DMS53 treated with DMSO at 0.1 percent for 48 hours (cell line): ENCODE measurements around the gene CPE.
"Not testable (repeated sequence)": the region's sequence is repeated elsewhere in the genome, so short reads cannot be mapped to it uniquely, and the experiment has no call there.

Source experiments
- DNase-seq: peaks from one replicate; lab custom pipeline; 2025; ENCODE audit not compliant: unreplicated experiment; lab: John Stamatoyannopoulos, UW

CPE gene

GRCh38 chr4:165378745-165379677 lies at the start of gene CPE:
Gene CPE (plus strand): TSS chr4:165379008. CDS start chr4:165379222, 214 bp downstream.
- peak; percentile 61 for DNase-seq

GRCh38 chr4:165330071-165330470 lies 48.7 kb upstream of the CPE start:
- no peak for DNase-seq

GRCh38 chr4:165330666-165331065 lies 48.1 kb upstream of the CPE start:
- DNase-seq = no peak

GRCh38 chr4:165331359-165331758 lies 47.4 kb upstream of the CPE start:
- DNase-seq = no peak

GRCh38 chr4:165331823-165332222 lies 47.0 kb upstream of the CPE start:
- DNase-seq = no peak

GRCh38 chr4:165332502-165332901 lies 46.3 kb upstream of the CPE start:
- DNase-seq = no peak

GRCh38 chr4:165335163-165335703 lies 43.6 kb upstream of the CPE start:
- DNase-seq = no peak

- no peak for DNase-seq
These were observed 42.1 kb upstream of the CPE start for GRCh38 chr4:165336743-165337142.

GRCh38 chr4:165342340-165342739 lies 36.5 kb upstream of the CPE start:
- DNase-seq = not testable (repeated sequence)

GRCh38 chr4:165343353-165344191 lies 35.2 kb upstream of the CPE start:
- DNase-seq = no peak

GRCh38 chr4:165345666-165346417 lies 33.0 kb upstream of the CPE start:
- no peak for DNase-seq

- DNase-seq = no peak
These were observed 30.9 kb upstream of the CPE start for GRCh38 chr4:165347647-165348569.

- DNase-seq = no peak
These were observed 27.3 kb upstream of the CPE start for GRCh38 chr4:165351359-165352130.

GRCh38 chr4:165355900-165356300 lies 22.9 kb upstream of the CPE start:
- DNase-seq = peak; percentile 28

GRCh38 chr4:165359506-165359905 lies 19.3 kb upstream of the CPE start:
- DNase-seq = no peak

GRCh38 chr4:165360041-165360695 lies 18.6 kb upstream of the CPE start:
- no peak for DNase-seq

- no peak for DNase-seq
These were observed 17.7 kb upstream of the CPE start for GRCh38 chr4:165360985-165361670.

- DNase-seq = no peak
These were observed 17.0 kb upstream of the CPE start for GRCh38 chr4:165361810-165362209.
